HEK293 (cell line): ENCODE measurements around the gene MEOX1.
A peak's percentile ranks its signal among the peaks of the same experiment; 100 is the strongest.

Experiments
- KLF9 ChIP-seq: fragments of 450-650 bp; formaldehyde crosslinking; IDR thresholded peaks from 2 replicates; pipeline ENCODE4 v1.5.1; 2016; ENCODE audit warnings: missing biosample characterization, missing genetic modification characterization, low read depth
- SALL2 ChIP-seq: fragments of 450-650 bp; formaldehyde crosslinking; IDR thresholded peaks from 2 replicates; pipeline ENCODE4 v1.5.0; 2017; ENCODE audit warnings: missing biosample characterization, mild to moderate bottlenecking, missing genetic modification characterization, borderline replicate concordance
- SP2 ChIP-seq: fragments of 450-650 bp; formaldehyde crosslinking; IDR thresholded peaks from 2 replicates; pipeline ENCODE4 v1.5.1; 2016; ENCODE audit warnings: missing biosample characterization, missing genetic modification characterization
- TCF7L2 ChIP-seq: IDR thresholded peaks from 2 replicates; pipeline ENCODE4 v1.6.1; 2011; ENCODE audit warnings: low read depth, mild to moderate bottlenecking, inconsistent platforms, low read length, moderate library complexity, borderline replicate concordance
- ZFHX2 ChIP-seq: fragments of 450-650 bp; formaldehyde crosslinking; conservative IDR thresholded peaks from 2 replicates; pipeline ENCODE4 v1.5.1; 2016; ENCODE audit warnings: missing biosample characterization, missing genetic modification characterization
- ZFP69B ChIP-seq: fragments of 450-650 bp; formaldehyde crosslinking; IDR thresholded peaks from 2 replicates; pipeline ENCODE4 v1.5.1; 2016; ENCODE audit warnings: missing biosample characterization, missing genetic modification characterization
- ZNF2 ChIP-seq: fragments of 450-650 bp; formaldehyde crosslinking; IDR thresholded peaks from 2 replicates; pipeline ENCODE4 v1.5.1; 2016; ENCODE audit warnings: missing biosample characterization, missing genetic modification characterization
- ZNF529 ChIP-seq: fragments of 450-650 bp; formaldehyde crosslinking; IDR thresholded peaks from 2 replicates; pipeline ENCODE4 v1.5.1; 2017; ENCODE audit warnings: missing genetic modification characterization, missing biosample characterization; ENCODE audit not compliant: insufficient replicate concordance
- ZNF560 ChIP-seq: fragments of 450-650 bp; formaldehyde crosslinking; IDR thresholded peaks from 2 replicates; pipeline ENCODE4 v1.5.1; 2017; ENCODE audit warnings: missing biosample characterization, missing genetic modification characterization, borderline replicate concordance
- ZNF561 ChIP-seq: fragments of 450-650 bp; IDR thresholded peaks from 2 replicates; pipeline ENCODE4 v1.5.1; 2018; ENCODE audit warnings: missing biosample characterization, missing genetic modification characterization, borderline replicate concordance
- ZNF623 ChIP-seq: fragments of 450-650 bp; formaldehyde crosslinking; IDR thresholded peaks from 2 replicates; pipeline ENCODE4 v1.5.1; 2016; ENCODE audit warnings: missing biosample characterization, missing genetic modification characterization
- ZNF624 ChIP-seq: fragments of 450-650 bp; formaldehyde crosslinking; IDR thresholded peaks from 2 replicates; pipeline ENCODE4 v1.5.1; 2017; ENCODE audit warnings: missing biosample characterization, missing genetic modification characterization
- ZNF677 ChIP-seq: fragments of 450-650 bp; IDR thresholded peaks from 2 replicates; pipeline ENCODE4 v1.5.0; 2018; ENCODE audit warnings: missing biosample characterization, mild to moderate bottlenecking, missing genetic modification characterization, moderate library complexity
- ZNF692 ChIP-seq: fragments of 450-650 bp; formaldehyde crosslinking; IDR thresholded peaks from 2 replicates; pipeline ENCODE4 v1.5.1; 2016; ENCODE audit warnings: missing biosample characterization, missing genetic modification characterization
- ZNF776 ChIP-seq: fragments of 450-650 bp; formaldehyde crosslinking; IDR thresholded peaks from 2 replicates; pipeline ENCODE4 v1.5.0; 2017; ENCODE audit warnings: missing biosample characterization, missing genetic modification characterization, borderline replicate concordance
- ZNF792 ChIP-seq: fragments of 450-650 bp; formaldehyde crosslinking; IDR thresholded peaks from 2 replicates; pipeline ENCODE4 v1.5.1; 2016; ENCODE audit warnings: missing biosample characterization, missing genetic modification characterization
- TF ChIP-seq, protein P1 (sequence below): fragments of 450-650 bp; formaldehyde crosslinking; IDR thresholded peaks from 2 replicates; pipeline ENCODE4 v1.5.1; 2016; ENCODE audit warnings: missing biosample characterization, missing genetic modification characterization, borderline replicate concordance
- TF ChIP-seq, protein P2 (sequence below): fragments of 450-650 bp; formaldehyde crosslinking; IDR thresholded peaks from 2 replicates; pipeline ENCODE4 v1.5.1; 2016; ENCODE audit warnings: missing biosample characterization, missing genetic modification characterization
- TF ChIP-seq, protein P3 (sequence below): fragments of 450-650 bp; formaldehyde crosslinking; IDR thresholded peaks from 2 replicates; pipeline ENCODE4 v1.5.1; 2016; ENCODE audit warnings: missing biosample characterization, missing genetic modification characterization, borderline replicate concordance
- TF ChIP-seq, protein P4 (sequence below): fragments of 450-650 bp; formaldehyde crosslinking; IDR thresholded peaks from 2 replicates; pipeline ENCODE4 v1.5.1; 2016; ENCODE audit warnings: missing biosample characterization, missing genetic modification characterization
- TF ChIP-seq, protein P5 (sequence below): fragments of 450-650 bp; formaldehyde crosslinking; IDR thresholded peaks from 2 replicates; pipeline ENCODE4 v1.5.1; 2016; ENCODE audit warnings: missing biosample characterization, missing genetic modification characterization

The MEOX1 gene

GRCh38 chr17:43694081-43694870 is 32.6 kb upstream of the MEOX1 start (continued):
- no peak for TF ChIP-seq KLF9
- TF ChIP-seq TCF7L2: no peak
- TF ChIP-seq, protein P1, sequence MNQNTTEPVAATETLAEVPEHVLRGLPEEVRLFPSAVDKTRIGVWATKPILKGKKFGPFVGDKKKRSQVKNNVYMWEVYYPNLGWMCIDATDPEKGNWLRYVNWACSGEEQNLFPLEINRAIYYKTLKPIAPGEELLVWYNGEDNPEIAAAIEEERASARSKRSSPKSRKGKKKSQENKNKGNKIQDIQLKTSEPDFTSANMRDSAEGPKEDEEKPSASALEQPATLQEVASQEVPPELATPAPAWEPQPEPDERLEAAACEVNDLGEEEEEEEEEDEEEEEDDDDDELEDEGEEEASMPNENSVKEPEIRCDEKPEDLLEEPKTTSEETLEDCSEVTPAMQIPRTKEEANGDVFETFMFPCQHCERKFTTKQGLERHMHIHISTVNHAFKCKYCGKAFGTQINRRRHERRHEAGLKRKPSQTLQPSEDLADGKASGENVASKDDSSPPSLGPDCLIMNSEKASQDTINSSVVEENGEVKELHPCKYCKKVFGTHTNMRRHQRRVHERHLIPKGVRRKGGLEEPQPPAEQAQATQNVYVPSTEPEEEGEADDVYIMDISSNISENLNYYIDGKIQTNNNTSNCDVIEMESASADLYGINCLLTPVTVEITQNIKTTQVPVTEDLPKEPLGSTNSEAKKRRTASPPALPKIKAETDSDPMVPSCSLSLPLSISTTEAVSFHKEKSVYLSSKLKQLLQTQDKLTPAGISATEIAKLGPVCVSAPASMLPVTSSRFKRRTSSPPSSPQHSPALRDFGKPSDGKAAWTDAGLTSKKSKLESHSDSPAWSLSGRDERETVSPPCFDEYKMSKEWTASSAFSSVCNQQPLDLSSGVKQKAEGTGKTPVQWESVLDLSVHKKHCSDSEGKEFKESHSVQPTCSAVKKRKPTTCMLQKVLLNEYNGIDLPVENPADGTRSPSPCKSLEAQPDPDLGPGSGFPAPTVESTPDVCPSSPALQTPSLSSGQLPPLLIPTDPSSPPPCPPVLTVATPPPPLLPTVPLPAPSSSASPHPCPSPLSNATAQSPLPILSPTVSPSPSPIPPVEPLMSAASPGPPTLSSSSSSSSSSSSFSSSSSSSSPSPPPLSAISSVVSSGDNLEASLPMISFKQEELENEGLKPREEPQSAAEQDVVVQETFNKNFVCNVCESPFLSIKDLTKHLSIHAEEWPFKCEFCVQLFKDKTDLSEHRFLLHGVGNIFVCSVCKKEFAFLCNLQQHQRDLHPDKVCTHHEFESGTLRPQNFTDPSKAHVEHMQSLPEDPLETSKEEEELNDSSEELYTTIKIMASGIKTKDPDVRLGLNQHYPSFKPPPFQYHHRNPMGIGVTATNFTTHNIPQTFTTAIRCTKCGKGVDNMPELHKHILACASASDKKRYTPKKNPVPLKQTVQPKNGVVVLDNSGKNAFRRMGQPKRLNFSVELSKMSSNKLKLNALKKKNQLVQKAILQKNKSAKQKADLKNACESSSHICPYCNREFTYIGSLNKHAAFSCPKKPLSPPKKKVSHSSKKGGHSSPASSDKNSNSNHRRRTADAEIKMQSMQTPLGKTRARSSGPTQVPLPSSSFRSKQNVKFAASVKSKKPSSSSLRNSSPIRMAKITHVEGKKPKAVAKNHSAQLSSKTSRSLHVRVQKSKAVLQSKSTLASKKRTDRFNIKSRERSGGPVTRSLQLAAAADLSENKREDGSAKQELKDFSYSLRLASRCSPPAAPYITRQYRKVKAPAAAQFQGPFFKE (tag by site-specific recombination): no peak
- TF ChIP-seq ZNF529 (tag by site-specific recombination): no peak
- peak; percentile 55; the same call in 1 of the 2 replicates for TF ChIP-seq ZNF561 (tag by site-specific recombination)
- 0 out of 2 replicates have a peak, but pooled peaks have one; percentile 44 for TF ChIP-seq ZNF2 (tag by site-specific recombination)
- TF ChIP-seq SP2 (tag by site-specific recombination): no peak
- TF ChIP-seq, protein P2, sequence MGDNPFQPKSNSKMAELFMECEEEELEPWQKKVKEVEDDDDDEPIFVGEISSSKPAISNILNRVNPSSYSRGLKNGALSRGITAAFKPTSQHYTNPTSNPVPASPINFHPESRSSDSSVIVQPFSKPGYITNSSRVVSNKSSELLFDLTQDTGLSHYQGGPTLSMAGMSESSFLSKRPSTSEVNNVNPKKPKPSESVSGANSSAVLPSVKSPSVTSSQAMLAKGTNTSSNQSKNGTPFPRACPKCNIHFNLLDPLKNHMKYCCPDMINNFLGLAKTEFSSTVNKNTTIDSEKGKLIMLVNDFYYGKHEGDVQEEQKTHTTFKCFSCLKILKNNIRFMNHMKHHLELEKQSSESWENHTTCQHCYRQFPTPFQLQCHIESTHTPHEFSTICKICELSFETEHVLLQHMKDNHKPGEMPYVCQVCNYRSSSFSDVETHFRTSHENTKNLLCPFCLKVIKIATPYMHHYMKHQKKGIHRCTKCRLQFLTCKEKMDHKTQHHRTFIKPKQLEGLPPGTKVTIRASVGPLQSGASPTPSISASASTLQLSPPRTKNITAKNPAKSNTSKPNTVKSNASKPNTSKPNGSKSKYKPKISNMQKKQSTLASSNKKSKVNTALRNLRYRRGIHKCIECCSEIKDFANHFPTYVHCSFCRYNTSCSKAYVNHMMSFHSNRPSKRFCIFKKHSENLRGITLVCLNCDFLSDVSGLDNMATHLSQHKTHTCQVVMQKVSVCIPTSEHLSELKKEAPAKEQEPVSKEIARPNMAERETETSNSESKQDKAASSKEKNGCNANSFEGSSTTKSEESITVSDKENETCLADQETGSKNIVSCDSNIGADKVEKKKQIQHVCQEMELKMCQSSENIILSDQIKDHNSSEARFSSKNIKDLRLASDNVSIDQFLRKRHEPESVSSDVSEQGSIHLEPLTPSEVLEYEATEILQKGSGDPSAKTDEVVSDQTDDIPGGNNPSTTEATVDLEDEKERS (tag by site-specific recombination): no peak
- TF ChIP-seq ZFHX2 (tag by site-specific recombination): no peak
- TF ChIP-seq ZFP69B (tag by site-specific recombination): peak; percentile 98
- TF ChIP-seq ZNF792: no peak
- no peak for TF ChIP-seq ZNF776
- TF ChIP-seq ZNF624: no peak
- TF ChIP-seq ZNF560 (tag by site-specific recombination): no peak
- TF ChIP-seq, protein P3, sequence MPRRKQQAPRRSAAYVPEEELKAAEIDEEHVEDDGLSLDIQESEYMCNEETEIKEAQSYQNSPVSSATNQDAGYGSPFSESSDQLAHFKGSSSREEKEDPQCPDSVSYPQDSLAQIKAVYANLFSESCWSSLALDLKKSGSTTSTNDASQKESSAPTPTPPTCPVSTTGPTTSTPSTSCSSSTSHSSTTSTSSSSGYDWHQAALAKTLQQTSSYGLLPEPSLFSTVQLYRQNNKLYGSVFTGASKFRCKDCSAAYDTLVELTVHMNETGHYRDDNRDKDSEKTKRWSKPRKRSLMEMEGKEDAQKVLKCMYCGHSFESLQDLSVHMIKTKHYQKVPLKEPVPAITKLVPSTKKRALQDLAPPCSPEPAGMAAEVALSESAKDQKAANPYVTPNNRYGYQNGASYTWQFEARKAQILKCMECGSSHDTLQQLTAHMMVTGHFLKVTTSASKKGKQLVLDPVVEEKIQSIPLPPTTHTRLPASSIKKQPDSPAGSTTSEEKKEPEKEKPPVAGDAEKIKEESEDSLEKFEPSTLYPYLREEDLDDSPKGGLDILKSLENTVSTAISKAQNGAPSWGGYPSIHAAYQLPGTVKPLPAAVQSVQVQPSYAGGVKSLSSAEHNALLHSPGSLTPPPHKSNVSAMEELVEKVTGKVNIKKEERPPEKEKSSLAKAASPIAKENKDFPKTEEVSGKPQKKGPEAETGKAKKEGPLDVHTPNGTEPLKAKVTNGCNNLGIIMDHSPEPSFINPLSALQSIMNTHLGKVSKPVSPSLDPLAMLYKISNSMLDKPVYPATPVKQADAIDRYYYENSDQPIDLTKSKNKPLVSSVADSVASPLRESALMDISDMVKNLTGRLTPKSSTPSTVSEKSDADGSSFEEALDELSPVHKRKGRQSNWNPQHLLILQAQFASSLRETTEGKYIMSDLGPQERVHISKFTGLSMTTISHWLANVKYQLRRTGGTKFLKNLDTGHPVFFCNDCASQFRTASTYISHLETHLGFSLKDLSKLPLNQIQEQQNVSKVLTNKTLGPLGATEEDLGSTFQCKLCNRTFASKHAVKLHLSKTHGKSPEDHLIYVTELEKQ (tag by site-specific recombination): no peak
- TF ChIP-seq ZNF692 (tag by site-specific recombination): peak; percentile 97
- TF ChIP-seq SALL2 (tag by site-specific recombination): no peak
- TF ChIP-seq ZNF677 (tag by site-specific recombination): no peak
- TF ChIP-seq, protein P4, sequence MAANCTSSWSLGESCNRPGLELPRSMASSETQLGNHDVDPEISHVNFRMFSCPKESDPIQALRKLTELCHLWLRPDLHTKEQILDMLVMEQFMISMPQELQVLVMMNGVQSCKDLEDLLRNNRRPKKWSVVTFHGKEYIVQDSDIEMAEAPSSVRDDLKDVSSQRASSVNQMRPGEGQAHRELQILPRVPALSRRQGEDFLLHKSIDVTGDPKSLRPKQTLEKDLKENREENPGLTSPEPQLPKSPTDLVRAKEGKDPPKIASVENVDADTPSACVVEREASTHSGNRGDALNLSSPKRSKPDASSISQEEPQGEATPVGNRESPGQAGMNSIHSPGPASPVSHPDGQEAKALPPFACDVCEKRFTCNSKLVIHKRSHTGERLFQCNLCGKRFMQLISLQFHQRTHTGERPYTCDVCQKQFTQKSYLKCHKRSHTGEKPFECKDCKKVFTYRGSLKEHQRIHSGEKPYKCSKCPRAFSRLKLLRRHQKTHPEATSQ (tag by site-specific recombination): no peak
- 0 out of 2 replicates have a peak, but pooled peaks have one; percentile 7 for TF ChIP-seq ZNF623
- TF ChIP-seq, protein P5, sequence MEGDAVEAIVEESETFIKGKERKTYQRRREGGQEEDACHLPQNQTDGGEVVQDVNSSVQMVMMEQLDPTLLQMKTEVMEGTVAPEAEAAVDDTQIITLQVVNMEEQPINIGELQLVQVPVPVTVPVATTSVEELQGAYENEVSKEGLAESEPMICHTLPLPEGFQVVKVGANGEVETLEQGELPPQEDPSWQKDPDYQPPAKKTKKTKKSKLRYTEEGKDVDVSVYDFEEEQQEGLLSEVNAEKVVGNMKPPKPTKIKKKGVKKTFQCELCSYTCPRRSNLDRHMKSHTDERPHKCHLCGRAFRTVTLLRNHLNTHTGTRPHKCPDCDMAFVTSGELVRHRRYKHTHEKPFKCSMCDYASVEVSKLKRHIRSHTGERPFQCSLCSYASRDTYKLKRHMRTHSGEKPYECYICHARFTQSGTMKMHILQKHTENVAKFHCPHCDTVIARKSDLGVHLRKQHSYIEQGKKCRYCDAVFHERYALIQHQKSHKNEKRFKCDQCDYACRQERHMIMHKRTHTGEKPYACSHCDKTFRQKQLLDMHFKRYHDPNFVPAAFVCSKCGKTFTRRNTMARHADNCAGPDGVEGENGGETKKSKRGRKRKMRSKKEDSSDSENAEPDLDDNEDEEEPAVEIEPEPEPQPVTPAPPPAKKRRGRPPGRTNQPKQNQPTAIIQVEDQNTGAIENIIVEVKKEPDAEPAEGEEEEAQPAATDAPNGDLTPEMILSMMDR: peak; percentile 90
